Measurements from ENCODE around the gene ASAP2. TPM values are rescaled to one million over a fixed set of nuclear protein-coding genes. Genes with fewer than 3 reads are reported as not detected.
"Not testable (repeated sequence)": the region's sequence is repeated elsewhere in the genome, so short reads cannot be mapped to it uniquely, and the experiment has no call there.

ASAP2 gene
- polyA plus RNA-seq, 4 donors, result 50.7 to 60.8 (median 58.3) TPM

DNA sequence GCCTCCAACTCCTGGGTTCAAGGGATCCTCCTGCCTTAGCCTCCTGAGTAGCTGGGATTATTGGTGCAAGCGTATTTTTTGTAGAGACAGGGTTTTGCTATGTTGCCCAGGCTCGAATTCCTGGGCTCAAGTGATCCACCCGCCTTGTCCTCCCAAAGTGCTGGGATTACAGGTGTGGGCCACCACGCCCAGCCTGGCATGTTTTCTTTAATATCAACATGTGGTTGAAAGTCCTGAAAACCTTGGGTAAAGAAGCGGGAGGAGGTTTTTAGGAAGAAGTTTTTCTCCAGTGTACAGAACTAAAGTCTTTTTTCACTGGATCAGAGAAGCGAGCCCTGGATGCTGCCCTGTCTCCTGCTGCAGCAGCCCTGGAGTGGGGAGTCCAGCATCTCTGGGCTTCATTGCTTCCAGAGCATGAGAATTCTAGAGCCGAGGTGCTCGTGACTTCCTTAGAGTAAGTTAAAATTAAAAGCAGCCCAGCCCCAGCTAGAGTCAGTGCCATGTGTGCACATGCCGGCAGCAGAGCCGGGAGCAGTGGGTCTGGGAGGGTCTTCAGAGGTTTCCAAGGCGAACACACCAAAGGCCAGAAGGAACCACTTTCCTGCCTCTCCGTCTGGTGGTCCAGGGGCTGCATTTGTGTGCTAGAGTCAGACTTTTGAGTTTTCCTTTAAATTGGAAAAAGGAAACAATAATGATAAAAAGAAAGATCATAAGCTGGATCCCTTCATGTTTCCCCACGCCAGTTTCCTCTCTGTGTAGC is 185.5 kb downstream of the ASAP2 start:
- no peak for DNase-seq (ENCODE audit: low read depth in 4 of 4, low spot score in 2 of 4)

DNA sequence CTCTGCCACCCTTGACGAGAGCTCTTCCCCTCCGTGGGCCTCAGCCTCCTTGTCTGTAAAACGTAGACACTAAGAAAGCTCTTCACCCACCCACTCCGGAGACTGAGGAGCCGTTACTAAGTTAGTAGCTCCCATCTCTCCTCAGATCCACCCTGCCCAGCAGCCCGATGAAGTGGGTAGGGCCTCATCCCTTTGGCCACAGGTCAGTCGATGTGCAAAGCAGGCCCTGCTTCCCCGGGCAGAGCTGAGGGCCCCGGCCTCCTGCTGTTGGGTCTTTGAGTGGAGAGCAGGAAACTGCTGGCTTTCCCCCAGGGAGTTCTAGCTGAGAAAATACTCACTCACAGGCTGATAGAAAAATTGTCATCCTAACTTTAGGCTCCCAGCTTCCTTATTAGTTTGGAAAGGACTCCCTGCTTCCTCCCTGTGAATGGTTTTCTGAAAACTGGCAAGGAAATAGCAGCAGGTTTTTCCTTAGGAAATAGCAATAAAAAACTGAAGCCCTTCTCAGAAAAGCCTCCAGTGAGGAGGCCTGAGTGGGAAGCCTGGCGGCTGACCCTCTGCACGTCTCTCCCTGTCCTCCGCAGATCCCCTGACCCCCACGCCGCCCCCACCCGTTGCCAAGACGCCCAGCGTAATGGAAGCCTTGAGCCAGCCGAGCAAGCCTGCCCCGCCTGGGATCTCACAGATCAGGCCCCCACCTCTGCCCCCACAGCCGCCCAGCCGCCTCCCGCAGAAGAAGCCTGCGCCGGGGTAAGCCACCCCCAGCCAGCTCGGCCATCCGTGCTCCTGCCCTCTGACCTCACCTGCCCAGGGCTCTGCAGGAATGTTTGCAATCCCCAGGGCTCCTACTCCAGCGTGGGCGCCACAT is 186.5 kb downstream of the ASAP2 start:
- no peak for DNase-seq (ENCODE audit: low read depth in 4 of 4, low spot score in 2 of 4)

DNA sequence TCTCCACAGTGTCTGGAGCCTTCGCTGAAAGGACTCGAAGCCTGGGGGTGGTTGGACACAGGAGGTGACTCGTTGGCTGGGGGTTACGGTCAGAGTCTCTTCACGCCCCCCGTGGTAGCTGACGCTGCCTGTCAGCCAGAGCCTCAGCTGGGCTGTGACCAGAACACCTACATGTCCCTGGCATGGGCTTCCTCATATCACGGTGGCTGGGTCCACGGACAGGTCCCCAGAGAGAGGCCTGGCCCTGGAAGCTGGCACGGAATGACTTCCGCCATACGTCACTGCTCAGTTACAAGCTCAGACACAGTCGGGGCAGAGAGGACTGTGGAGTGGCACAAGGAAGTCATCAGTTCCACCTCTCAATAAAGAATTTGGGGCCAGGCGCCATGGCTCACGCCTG is 188.2 kb downstream of the ASAP2 start:
- DNase-seq (ENCODE audit: low read depth in 4 of 4, low spot score in 2 of 4), result no peak

DNA sequence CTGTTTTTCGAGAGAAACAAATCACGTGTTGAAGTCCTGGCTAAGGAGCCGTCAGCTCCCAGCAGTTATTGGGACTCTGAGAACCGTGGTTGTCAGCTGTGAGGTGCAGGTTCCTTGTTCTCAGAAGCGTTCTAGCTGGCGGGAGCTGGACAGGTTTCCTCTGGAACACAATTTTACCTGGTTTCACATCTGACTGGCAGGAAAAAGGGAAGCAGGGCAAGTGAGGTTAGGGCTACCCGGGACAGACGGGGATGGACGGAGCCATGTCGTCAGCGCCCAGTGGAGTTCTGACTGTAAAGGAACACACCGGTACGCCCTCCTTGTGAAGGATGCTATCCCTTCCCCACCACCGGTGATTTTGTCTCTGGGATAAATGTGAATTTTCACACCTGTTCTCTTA is 190.6 kb downstream of the ASAP2 start:
- no peak for DNase-seq (ENCODE audit: low read depth in 4 of 4, low spot score in 2 of 4)

DNA sequence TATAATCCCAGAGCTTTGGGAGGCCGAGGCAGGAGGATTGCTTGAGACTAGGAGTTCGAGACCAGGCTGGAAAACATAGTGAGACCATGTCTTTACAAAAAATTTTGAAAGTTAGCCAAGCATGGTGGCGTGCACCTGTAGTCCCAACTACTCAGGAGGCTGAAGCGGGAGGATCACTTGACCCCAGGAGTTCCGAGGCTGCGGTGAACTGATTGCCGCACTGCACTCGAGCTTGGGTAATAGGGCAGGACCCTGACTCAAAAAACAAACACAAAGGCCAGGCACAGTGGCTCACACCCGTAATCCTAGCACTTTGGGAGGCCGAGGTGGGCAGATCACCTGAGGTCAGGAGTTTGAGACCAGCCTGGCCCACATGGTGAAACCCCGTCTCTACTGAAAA is 191.6 kb downstream of the ASAP2 start:
- DNase-seq (ENCODE audit: low read depth in 4 of 4, low spot score in 2 of 4), result not testable (repeated sequence)

DNA sequence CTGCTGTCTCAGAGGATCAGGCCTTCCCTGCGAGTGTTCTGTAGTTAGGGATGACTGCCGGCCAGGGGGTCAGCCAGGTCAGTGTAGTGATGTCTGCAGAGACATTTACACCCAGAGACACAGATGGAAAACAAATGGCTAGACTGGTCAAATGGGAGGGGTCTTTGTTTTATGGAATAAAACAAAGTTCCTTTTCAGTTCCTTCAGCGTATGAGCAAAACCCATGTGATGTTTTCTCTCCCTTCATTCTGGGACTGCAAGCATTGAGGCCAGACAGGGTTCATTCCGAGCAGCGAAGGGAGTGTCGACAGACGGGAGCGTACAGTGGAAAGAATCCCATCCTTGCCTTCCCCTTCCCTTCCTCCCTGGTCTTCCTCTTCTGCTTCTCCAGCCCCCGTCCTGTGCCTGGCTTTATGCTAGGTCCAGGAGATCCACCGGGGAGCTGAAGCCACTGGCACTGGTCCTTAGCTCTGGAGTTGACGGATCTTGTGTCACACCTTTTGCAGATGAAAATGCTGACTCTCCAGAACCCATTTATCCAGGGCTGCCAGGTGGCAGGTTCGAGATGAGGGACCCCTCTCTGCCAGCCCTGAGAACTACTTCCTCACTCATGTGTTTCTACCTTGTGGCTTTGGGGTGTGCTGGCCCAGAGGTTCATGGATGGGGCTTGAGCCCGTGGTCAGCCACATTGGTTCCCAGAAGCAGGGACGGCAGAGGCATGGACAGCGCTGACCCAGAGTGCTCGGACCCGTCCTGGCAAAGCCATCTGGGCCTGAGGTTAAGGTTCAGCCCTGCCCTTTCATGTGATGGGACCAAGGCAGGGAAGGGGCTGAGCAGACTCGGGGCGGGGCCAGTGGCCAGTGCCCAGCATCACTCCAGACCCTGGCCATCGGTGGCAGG is 192.5 kb downstream of the ASAP2 start:
- DNase-seq (ENCODE audit: low read depth in 4 of 4, low spot score in 2 of 4), result no peak

DNA sequence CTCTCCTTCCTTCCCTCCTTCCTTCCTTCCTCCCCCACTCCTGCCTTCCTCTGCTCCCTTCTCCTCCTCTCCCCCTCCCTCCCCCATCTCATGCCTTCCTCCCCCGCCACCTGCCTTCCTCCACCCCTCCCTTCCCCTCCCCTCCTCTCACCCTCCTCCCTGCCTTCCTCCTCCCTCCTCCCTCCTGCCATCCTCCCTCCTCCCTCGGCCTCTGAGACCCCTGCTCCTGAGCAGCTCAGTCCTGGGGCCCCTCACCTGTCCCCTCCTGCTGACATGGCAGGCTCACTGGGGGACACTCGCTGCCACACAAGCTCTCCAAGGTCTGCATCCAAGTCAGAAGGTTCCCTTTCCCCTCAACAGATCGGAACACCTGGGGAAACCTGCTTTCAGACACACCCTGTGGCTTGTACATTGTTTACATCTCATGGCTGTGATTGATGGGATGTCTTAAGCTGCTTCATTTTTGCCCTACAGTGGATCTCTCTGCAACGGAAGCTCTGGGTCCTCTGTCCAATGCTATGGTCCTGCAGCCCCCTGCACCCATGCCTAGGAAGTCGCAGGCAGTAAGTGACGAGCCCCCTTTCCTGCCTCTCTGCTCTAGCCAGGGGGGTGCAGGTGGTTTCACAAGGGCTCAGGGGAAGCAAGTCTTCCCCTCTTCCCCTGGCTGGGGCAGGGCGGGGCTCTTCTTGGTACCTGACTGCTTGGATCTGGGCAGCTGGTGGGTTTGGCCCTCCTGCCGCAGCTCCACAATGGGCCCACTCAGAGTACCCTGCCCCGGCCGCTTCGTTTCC is 193.9 kb downstream of the ASAP2 start:
- no peak for DNase-seq (ENCODE audit: low read depth in 4 of 4, low spot score in 2 of 4)

DNA sequence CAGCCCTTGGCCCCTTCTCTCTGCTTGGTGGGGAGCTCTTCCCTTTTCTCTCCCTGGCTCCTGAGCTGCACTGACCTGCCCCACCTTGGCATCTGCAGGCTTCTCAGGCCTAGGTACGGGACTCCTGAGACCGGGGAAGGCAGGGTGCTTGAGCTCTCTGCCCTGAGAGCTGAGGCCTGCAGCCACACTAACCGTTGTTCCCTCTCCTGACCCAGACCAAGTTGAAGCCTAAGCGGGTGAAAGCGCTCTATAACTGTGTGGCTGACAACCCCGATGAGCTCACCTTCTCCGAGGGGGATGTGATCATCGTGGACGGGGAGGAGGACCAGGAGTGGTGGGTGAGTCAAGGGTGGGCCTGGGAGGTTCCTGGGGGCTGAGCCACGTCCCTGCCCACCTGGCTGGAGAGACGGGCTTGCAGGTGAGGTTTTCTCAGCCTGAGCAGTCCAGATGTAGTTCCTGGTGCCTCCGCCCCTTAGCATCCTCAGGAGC is 194.5 kb downstream of the ASAP2 start:
- no peak for DNase-seq (ENCODE audit: low read depth in 4 of 4, low spot score in 2 of 4)

DNA sequence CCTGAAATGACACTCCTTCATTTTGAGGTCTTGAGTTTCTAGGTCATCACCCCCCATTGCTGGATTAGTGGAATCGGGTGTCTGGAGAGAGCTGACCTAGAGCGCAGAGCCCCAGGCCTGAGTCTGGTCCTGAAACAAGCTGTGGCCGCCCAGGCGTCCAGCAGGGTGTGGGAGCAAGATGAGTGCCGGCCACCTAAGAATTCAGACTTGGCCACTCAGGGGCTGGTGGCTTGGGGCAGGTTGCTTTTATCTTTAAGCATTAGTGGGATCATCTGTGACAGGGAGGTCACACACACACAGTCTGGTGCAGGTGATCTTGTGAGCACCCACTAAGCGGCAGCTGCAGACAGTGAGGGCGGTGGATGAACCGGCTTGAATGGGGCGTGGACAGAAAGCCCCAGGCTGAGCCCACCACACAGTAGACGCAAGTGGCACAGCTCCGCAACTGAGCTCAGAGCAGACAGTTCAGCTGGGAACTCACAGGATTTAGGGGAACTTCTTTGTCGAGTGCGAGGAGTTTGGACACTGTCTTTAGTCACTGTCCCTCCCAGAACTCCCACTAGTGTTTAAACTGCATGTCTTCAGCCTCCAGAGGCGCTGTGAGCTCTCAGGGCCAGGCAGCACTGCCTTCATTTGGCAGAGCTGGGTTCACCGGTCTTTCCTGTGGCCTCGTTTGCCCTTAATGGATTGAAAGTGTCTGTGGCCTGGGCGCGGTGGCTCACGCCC is 195.2 kb downstream of the ASAP2 start:
- DNase-seq (ENCODE audit: low read depth in 4 of 4, low spot score in 2 of 4), result no peak

DNA sequence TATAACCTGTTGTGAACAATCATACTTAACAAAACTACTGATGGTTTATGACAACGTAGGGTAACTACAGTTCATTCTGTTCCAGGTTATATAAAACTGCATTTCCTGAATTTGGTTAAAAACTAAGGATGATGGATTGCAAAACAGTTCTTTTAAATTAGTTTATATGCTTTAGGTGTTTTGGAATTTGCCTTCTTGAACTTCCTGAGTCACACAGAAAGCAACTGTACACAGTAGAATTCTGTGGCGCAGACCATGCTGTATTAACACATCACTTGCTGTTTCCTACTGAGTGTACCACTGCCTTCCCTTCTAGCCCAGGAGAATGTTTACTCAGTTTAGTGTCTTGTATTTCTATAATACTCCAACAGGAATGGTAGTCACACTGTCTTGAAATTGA is 197.3 kb downstream of the ASAP2 start:
- no peak for DNase-seq (ENCODE audit: low read depth in 4 of 4, low spot score in 2 of 4)

DNA sequence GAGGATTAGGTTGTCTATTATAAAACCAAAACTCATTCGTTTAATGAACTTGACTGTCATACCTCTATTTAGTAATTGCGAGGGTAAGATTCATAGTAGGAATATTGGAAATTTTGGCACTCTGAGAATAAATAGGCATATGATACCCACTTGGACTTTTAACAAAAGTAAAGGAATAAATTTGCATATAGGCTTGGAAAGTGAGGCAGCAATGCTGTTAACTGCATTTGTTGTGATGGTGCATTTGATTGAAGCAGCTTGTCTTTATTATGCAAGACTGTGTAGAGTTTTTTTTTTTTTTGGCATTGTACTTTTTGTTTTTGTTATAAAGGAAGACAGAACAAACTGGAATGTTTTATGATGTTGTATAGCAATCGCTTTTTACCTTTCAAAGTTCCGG is 197.8 kb downstream of the ASAP2 start:
- no peak for DNase-seq (ENCODE audit: low read depth in 4 of 4, low spot score in 2 of 4)

DNA sequence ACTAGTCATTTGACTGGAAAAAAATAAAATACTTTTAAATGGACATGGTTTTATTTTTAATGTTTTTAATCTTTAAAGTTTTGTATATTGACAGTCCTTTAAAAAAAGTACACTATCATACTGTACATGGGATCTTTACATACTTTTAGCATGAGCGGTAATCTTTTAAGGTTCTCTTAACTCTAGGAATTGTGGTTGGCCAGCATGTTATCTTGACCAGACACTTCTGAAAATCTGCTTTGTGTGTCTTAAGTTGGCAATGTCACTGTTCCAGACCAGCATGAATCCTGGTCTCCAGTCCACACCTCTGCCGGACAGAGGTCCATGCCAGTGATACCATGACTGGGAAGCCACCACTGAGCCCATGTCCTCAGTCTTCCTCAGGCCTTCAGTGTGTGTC is 199.0 kb downstream of the ASAP2 start:
- DNase-seq (ENCODE audit: low read depth in 4 of 4, low spot score in 2 of 4), result no peak

DNA sequence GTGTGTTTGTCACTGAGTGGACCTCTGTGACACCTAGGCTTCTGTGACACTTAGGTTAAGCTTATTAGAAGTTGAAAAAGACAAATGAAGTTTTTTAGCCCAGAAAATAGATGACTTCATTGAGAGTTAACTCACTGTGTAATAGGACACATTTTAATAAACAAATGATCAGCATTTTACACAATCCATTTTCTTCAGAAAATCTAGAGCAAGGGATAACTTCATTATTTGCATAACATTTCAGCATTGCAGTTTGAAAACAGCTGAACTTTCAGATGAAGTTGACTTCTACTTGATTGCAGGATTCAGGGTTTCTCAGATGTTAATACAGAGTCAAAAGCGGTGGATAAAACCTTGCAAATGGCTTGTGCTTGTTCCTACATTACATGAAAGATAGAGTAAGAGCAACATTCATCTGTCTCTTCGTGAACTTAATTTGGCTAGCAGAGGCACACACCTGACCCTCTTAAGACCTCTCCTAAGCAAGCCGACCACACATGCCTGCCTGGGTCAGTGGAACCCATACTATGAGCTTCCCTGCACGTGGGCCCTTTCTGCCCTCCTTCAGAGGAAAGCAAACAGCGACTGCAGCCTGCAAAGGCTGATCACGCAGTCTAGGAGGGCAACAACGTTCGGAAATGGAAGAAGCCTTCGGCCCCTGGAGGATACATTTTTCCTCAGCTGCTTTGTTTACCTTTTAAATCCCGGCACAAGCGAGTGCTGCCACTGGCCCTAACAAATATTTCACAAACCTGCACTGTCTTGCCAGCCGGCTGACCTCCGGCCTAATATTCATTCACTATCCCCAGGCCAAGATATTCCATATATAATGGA is 200.1 kb downstream of the ASAP2 start:
- no peak for DNase-seq (ENCODE audit: low read depth in 4 of 4, low spot score in 2 of 4)

DNA sequence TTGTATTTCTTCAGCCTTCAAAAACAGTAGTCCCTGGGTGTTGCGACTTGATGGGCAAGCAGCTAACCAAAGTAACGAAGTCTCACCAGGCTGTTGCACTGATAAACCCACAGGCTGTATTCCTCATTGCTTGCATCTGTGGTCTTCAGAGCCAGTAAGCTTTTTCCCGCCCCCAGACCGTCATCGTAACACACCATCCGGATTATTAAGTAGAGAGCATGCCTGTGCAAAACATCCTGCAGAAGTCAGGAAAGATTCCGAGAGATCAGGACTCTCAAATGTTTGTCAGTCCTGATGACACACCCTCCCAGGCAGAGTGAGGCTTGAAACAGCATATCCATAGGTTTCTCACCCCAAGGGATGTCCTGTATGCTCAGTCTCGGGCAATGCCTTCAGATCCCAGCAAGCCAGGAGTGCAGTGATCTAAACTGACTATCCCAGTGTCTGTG is 200.8 kb downstream of the ASAP2 start:
- DNase-seq (ENCODE audit: low read depth in 4 of 4, low spot score in 2 of 4), result no peak

DNA sequence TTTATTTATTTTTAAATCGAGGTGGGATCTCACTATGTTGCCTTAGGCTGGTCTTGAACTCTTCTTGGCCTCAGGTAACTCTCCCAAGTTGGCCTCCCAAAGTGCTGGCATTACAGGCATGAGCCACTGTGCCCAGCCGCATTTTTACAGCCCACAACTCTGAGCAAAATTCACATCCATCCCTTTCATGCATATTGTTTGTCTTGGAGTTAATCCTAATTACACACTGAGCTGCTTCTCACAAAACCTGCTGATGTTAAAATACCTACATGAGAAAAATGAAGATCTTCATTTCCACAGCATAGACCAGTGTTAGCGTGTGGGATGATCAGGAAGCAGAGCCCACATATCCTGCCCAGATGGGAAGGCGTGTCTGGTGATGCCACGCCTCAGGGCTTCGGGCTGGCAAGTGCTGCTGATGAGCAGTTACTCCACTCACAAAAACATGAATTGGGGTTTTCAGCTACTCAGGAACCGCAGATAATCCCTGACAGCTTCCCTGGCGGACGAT is 202.1 kb downstream of the ASAP2 start:
- DNase-seq (ENCODE audit: low read depth in 4 of 4, low spot score in 2 of 4), result no peak

DNA sequence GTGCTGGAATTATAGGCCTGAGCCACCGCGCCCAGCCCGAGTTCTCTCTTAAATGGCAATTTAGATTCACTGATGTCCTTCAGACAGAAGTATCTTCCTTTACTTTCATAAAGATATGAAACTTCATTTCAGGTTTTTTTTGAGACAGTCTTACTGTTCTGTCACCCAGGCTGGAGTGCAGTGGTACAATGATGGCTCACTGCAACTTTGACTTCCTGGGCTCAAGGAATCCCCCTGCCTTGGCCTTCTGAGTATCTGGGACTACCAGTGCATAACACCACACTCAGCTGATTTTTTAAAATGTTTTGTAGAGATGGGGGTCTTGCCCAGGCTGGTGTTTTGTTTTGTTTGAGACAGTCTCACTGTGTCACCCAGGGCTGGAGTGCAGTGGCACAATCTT is 203.5 kb downstream of the ASAP2 start:
- DNase-seq (ENCODE audit: low read depth in 4 of 4, low spot score in 2 of 4), result no peak

DNA sequence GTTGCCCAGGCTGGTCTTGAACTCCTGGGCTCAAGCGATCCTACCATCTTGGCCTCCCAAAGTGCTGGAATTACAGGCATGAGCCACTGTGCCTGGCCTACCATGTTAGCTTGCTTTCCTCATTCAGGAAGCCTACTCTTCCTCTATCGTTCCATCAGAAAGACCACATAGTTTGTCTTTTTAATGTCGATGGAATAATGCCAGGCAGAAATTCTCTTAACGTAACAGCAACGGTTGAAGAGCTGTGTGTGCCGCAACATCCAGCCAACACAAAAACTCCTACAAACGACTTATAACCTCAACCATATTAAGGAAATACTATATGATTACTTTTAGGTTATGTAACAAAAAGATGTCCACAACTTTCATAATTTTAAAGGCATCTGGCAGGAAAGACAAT is 206.2 kb downstream of the ASAP2 start:
- no peak for DNase-seq (ENCODE audit: low read depth in 4 of 4, low spot score in 2 of 4)

DNA sequence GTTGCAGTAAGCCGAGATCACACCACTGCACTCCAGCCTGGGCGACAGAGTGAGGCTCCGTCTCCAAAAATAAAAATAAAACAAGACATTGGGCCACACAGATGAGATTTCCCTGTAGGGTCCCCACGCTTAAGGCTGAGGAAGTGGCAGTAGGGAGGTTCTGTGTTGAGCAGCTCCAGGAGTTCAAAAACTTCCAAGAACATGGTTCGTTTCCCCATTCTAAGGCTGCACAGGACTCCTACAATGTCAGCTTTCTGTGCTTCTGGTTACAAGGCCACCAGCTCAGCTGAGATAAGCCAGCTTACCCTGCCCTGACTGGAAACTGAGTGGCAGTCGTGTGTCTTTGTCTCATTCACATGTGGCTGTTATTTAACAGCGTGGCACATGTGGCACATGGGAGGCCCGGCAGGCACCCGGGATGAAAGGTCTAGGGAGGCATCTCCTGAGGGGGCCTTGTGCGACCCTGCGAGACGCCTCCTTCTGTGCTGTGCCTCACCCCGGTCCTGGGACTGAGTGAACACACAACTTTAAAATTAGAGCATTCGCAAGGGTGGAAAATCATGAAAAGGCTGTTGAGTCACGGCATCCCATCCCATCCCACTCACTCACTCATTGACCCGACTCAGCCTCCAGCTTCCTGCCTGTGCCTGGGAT is 209.0 kb downstream of the ASAP2 start:
- no peak for DNase-seq (ENCODE audit: low read depth in 4 of 4, low spot score in 2 of 4)
